ENCODE data around the gene CBARP. TPM values are rescaled to one million over a fixed set of nuclear protein-coding genes. Genes with fewer than 3 reads are reported as not detected.

The CBARP gene
- polyA plus RNA-seq, 1 experiment: 1.6 TPM

DNA sequence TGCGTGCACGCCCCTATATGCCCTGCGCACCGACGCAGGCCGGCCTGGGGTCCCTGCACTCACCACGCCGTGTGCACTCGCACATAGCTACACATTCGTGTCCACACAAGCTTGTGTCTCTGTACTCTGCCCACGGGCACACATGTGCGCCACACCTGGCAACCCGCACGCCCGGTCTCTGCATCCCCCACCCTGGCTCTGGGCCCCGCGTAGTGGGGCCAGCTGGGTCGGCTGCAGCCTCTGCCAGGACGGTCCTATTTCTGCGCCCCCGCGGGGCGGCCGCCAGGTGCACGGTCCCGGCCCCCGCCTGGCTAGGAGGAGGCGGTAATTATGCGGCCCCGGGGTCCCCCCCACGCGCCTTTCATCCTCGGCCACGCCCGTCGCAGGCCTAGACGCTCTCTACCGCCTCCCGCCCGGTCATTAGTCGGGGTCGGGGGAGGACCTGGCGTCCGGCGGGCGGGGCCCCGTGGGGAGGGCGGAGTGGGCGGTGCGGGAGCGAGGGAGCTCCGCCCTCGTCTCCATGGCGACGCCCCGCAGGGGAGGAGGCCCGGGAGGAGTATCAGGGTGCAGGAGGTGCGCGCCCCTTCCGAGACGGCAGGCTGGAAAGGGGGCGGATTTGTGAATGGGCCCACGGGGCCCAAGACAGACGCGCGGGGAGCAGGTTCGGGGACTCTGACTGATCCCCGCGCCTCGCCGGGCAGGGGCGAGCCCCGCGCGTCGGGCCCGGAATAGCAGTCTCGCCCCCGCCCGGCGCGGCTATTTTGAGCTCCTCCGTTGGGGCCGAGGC is 28.5 kb upstream of the CBARP start:
- CTCF ChIA-PET: interaction anchor here (0.6 to 12.8 kb wide), 19 partner anchors 9 to 409 kb away, joined by 3 to 437 read pairs (median 5); partner anchors contain the start of genes ATP5F1D and FAM174C
- no peak for DNase-seq (ENCODE audit: low read depth)
- POLR2A ChIA-PET: interaction anchor here (0.5 to 2.2 kb wide), 7 partner anchors 8 to 246 kb away, joined by 4 to 20 read pairs (median 6); no protein-coding TSS in a partner anchor

DNA sequence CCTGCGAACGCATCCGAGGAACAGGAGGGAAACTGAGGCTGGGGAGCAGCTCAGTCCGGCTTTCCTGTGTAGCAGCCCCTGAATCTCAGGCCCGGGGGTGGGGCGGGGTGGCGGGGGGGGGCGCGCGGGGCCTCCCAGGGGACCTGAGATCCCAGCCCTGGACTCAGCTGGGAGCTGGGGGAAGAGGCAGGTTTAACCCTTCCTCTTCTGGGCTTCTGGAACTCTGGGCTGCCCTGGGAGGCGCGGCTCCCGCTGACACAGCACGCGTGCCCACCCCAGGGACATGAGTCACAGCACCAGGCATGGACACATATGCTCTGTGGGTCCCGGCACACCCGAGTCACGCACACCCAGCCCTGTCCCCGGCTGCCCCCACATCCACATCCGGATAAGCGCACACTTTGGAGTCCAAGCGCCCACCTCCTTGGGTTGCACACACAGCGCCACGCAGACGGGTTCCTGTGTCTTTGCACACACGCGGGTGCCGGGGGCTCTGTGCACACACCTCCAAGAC is 27.9 kb upstream of the CBARP start:
- CTCF ChIA-PET: interaction anchor here (0.6 to 12.8 kb wide), 9 partner anchors 10 to 236 kb away, joined by 3 to 437 read pairs (median 6); partner anchors contain the start of genes ATP5F1D and FAM174C
- peak overlapping the region; percentile 56 for H3K4me3 ChIP-seq (ENCODE audit: low read depth, low read length)
- no peak for DNase-seq (ENCODE audit: low read depth)
- TF ChIP-seq, protein P1, sequence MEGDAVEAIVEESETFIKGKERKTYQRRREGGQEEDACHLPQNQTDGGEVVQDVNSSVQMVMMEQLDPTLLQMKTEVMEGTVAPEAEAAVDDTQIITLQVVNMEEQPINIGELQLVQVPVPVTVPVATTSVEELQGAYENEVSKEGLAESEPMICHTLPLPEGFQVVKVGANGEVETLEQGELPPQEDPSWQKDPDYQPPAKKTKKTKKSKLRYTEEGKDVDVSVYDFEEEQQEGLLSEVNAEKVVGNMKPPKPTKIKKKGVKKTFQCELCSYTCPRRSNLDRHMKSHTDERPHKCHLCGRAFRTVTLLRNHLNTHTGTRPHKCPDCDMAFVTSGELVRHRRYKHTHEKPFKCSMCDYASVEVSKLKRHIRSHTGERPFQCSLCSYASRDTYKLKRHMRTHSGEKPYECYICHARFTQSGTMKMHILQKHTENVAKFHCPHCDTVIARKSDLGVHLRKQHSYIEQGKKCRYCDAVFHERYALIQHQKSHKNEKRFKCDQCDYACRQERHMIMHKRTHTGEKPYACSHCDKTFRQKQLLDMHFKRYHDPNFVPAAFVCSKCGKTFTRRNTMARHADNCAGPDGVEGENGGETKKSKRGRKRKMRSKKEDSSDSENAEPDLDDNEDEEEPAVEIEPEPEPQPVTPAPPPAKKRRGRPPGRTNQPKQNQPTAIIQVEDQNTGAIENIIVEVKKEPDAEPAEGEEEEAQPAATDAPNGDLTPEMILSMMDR (IDR thresholded peaks at IDR 0.05; ENCODE audit: insufficient read depth, low read depth, low read length): no peak
- POLR2A ChIA-PET: interaction anchor here (2.1 to 2.2 kb wide), 2 partner anchors 12 to 22 kb away, joined by 12 to 18 read pairs; no protein-coding TSS in a partner anchor
- H3K27me3 ChIP-seq (ENCODE audit: control insufficient read depth, insufficient read depth, low read length): no peaks in the 10 kb centered on the region
- no peaks in the 10 kb centered on the region; the same call in 1 of the 2 replicates for H3K36me3 ChIP-seq (ENCODE audit: control insufficient read depth, insufficient read depth, low read length)

More for the DNA sequence above, 28.5 kb upstream of the CBARP start:
- peak overlapping the region; percentile 56 for H3K4me3 ChIP-seq (ENCODE audit: low read depth, low read length)
- TF ChIP-seq, protein P1 (IDR thresholded peaks at IDR 0.05; ENCODE audit: insufficient read depth, low read depth, low read length): no peak
- H3K27me3 ChIP-seq (ENCODE audit: control insufficient read depth, insufficient read depth, low read length): no peaks in the 10 kb centered on the region
- peaks cover 5% of the 10 kb centered on the region for H3K36me3 ChIP-seq (ENCODE audit: control insufficient read depth, insufficient read depth, low read length)

DNA sequence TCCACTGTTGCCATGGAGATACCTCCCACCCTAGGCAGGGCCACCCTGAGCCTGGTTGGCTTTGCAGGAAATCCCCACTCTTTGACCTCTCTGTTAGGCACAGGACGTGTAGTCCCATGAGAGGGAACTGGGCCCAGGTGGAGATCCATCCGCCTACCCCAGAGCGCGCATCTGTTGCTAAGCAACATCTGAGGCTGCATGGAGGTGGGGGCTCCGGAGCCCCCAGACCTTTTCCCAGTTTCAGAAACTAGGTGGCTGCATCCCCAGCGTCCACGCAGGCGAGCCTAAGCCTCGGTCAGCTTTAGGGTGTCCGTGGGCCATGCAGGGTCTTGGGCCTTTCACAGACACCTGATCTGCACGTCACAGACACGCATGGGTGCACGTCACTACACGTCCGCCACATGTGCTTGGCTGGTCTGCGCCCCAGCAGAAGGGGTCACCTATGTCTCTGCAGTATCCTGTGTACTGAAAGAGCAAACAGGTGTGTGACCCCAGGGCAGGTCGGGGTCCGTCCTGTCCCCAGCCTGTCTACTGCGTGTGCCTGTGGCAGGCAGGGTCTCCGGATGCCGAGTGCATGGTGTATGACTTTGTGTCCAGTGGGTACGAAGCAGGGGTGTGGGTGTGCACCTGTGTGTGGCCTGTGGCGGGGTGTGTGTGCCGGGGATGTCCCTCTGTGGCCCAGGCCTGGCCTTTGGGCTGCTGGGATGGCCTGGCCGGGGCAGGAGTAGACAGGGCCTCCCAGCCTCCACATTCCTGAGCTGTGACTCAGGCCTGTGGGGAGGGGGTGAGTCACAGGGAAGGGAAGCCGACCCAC is 27.2 kb upstream of the CBARP start:
- ChIA-PET CTCF (interaction anchor here (0.6 to 12.8 kb wide), 9 partner anchors 10 to 608 kb away, joined by 3 to 437 read pairs (median 5); partner anchors contain the start of genes ATP5F1D and FAM174C), POLR2A (interaction anchor here (2.1 to 2.2 kb wide), 2 partner anchors 12 to 21 kb away, joined by 12 to 18 read pairs; no protein-coding TSS in a partner anchor)
- H3K36me3 ChIP-seq (ENCODE audit: control insufficient read depth, insufficient read depth, low read length): no peaks in the 10 kb centered on the region; the same call in 1 of the 2 replicates
- no peak overlapping the region for H3K4me3 ChIP-seq (ENCODE audit: low read depth, low read length)
- no peak for DNase-seq (ENCODE audit: low read depth)
- TF ChIP-seq, protein P1 (IDR thresholded peaks at IDR 0.05; ENCODE audit: insufficient read depth, low read depth, low read length): no peak
- no peaks in the 10 kb centered on the region for H3K27me3 ChIP-seq (ENCODE audit: control insufficient read depth, insufficient read depth, low read length)

GRCh38 chr19:1263188-1263587 is 25.4 kb upstream of the CBARP start:
- Histone ChIP-seq H3K27me3 (ENCODE audit: control insufficient read depth, insufficient read depth, low read length) (no peaks in the 10 kb centered on the region), H3K4me3 (ENCODE audit: low read depth, low read length) (no peak overlapping the region; the same call in 1 of the 2 replicates), H3K36me3 (ENCODE audit: control insufficient read depth, insufficient read depth, low read length) (peaks cover 4% of the 10 kb centered on the region)
- TF ChIP-seq, protein P1 (IDR thresholded peaks at IDR 0.05; ENCODE audit: insufficient read depth, low read depth, low read length): no peak
- CTCF ChIA-PET: interaction anchor here (1.0 to 12.8 kb wide), 3 partner anchors 10 to 19 kb away, joined by 3 to 437 read pairs (median 4); partner anchors contain the start of gene ATP5F1D
- POLR2A ChIA-PET: no interaction called here
- DNase-seq (ENCODE audit: low read depth): no peak
